HG03521 (cell line): Measurements from ENCODE around the gene PLCXD1.
"Not testable (repeated sequence)": the region's sequence is repeated elsewhere in the genome, so short reads cannot be mapped to it uniquely, and the experiment has no call there.

Experiments used
- ATAC-seq: cut with Tn5 transposase; IDR thresholded peaks from one replicate; pipeline ENCODE4 v1.9.1; 2021; ENCODE audit warnings: mild to moderate bottlenecking, moderate library complexity; ENCODE audit not compliant: unreplicated experiment

The PLCXD1 gene

GRCh38 chrX:349702-350101 lies 68.5 kb downstream of the PLCXD1 start:
- ATAC-seq, result no peak

- ATAC-seq, result no peak
These were observed 69.0 kb downstream of the PLCXD1 start for GRCh38 chrX:350148-350533.

GRCh38 chrX:350534-351323 lies 69.5 kb downstream of the PLCXD1 start:
- no peak for ATAC-seq

GRCh38 chrX:351324-351641 lies 70.1 kb downstream of the PLCXD1 start:
- ATAC-seq, result not testable (repeated sequence)

- ATAC-seq, result no peak
These were observed 70.6 kb downstream of the PLCXD1 start for GRCh38 chrX:351736-352135.

GRCh38 chrX:352181-352580 lies 71.0 kb downstream of the PLCXD1 start:
- ATAC-seq, result no peak

GRCh38 chrX:352582-353314 lies 71.6 kb downstream of the PLCXD1 start:
- no peak for ATAC-seq
